ENCODE measurements around the gene PCDH15.

DNA sequence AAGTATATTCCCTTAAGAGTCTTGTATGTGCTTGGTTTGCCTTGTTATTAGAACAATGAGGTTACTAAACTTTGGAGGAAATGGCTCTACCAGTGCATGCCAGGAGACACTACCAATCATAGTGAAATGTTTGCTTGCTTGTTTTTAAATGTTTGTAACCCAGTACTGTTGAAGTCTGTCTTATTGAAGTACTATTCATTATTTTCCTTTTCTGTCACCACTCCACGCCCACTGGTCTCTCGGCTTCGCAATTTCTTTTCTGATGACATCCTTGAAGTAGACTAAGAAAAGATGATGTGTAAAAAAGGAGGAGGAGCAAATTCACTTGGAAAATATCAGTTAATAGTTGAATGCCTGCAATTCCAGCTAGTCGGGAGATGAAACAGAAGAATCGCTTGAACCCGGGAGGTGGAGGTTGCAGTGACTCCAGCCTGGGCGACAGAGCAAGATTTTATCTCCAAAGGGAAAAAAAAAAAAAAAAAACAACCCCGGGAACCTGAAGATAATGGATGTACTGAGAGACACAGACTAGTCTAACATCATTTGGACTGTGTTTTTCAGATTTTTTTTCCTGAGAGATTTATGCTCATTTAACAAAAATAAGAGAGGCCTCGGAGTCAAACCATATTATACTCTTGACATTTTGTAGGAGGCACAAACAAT, 959.4 kb downstream of the PCDH15 start:
- no peak for TF ChIP-seq PHF8 (CRISPR knock-in tag; IDR thresholded peaks at IDR 0.05)
- no peak for TF ChIP-seq NR2C2 (CRISPR knock-in tag; IDR thresholded peaks at IDR 0.05; ENCODE audit: borderline replicate concordance)
- no peak for TF ChIP-seq EP300 (IDR thresholded peaks at IDR 0.05; ENCODE audit: low read depth in 2 of 2, low read length in 2 of 2)
- no peak for TF ChIP-seq EP300 (CRISPR knock-in tag; IDR thresholded peaks at IDR 0.05; ENCODE audit: borderline replicate concordance)
- TF ChIP-seq XRCC5 (optimal IDR thresholded peaks at IDR 0.05; ENCODE audit: low read length): no peak
- TF ChIP-seq, protein P1, sequence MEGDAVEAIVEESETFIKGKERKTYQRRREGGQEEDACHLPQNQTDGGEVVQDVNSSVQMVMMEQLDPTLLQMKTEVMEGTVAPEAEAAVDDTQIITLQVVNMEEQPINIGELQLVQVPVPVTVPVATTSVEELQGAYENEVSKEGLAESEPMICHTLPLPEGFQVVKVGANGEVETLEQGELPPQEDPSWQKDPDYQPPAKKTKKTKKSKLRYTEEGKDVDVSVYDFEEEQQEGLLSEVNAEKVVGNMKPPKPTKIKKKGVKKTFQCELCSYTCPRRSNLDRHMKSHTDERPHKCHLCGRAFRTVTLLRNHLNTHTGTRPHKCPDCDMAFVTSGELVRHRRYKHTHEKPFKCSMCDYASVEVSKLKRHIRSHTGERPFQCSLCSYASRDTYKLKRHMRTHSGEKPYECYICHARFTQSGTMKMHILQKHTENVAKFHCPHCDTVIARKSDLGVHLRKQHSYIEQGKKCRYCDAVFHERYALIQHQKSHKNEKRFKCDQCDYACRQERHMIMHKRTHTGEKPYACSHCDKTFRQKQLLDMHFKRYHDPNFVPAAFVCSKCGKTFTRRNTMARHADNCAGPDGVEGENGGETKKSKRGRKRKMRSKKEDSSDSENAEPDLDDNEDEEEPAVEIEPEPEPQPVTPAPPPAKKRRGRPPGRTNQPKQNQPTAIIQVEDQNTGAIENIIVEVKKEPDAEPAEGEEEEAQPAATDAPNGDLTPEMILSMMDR (CRISPR knock-in tag; IDR thresholded peaks at IDR 0.05): no peak
- no peak for TF ChIP-seq NFE2 (CRISPR knock-in tag; IDR thresholded peaks at IDR 0.05)
- no peak for TF ChIP-seq ZNF335 (CRISPR knock-in tag; IDR thresholded peaks at IDR 0.05)
- TF ChIP-seq, protein P2, sequence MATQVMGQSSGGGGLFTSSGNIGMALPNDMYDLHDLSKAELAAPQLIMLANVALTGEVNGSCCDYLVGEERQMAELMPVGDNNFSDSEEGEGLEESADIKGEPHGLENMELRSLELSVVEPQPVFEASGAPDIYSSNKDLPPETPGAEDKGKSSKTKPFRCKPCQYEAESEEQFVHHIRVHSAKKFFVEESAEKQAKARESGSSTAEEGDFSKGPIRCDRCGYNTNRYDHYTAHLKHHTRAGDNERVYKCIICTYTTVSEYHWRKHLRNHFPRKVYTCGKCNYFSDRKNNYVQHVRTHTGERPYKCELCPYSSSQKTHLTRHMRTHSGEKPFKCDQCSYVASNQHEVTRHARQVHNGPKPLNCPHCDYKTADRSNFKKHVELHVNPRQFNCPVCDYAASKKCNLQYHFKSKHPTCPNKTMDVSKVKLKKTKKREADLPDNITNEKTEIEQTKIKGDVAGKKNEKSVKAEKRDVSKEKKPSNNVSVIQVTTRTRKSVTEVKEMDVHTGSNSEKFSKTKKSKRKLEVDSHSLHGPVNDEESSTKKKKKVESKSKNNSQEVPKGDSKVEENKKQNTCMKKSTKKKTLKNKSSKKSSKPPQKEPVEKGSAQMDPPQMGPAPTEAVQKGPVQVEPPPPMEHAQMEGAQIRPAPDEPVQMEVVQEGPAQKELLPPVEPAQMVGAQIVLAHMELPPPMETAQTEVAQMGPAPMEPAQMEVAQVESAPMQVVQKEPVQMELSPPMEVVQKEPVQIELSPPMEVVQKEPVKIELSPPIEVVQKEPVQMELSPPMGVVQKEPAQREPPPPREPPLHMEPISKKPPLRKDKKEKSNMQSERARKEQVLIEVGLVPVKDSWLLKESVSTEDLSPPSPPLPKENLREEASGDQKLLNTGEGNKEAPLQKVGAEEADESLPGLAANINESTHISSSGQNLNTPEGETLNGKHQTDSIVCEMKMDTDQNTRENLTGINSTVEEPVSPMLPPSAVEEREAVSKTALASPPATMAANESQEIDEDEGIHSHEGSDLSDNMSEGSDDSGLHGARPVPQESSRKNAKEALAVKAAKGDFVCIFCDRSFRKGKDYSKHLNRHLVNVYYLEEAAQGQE (IDR thresholded peaks at IDR 0.05; ENCODE audit: borderline replicate concordance in 1 of 2, low read depth in 1 of 2, low read length in 2 of 2): no peak
- no peak for TF ChIP-seq CBX5 (CRISPR knock-in tag; IDR thresholded peaks at IDR 0.05; ENCODE audit: borderline replicate concordance)
- no peak for TF ChIP-seq HDAC6 (IDR thresholded peaks at IDR 0.05; ENCODE audit: low read depth, low read length)
- no peak for TF ChIP-seq NFRKB (IDR thresholded peaks at IDR 0.05)

Measured in HepG2 (cell line).